ENCODE data around the gene XYLT2. TPM values are rescaled to one million over a fixed set of nuclear protein-coding genes. Genes with fewer than 3 reads are reported as not detected.

XYLT2 gene
- total and polyA plus RNA-seq, 2 of the 13 experiments (the other 11 are each of a cell fraction or from before 2014, with no cell fraction given) = 17.0 to 22.1 TPM

- no peak for TF ChIP-seq ZBTB40 (IDR thresholded peaks at IDR 0.05)
- TF ChIP-seq ZBTB40 (CRISPR knock-in tag; IDR thresholded peaks at IDR 0.05) = peak; percentile 30; the same call in 1 of the 2 replicates
- peak; percentile 32; the same call in 1 of the 2 replicates for TF ChIP-seq MYNN (CRISPR knock-in tag; IDR thresholded peaks at IDR 0.05; ENCODE audit: low read depth)
- TF ChIP-seq FOXM1 (CRISPR knock-in tag; IDR thresholded peaks at IDR 0.05) = no peak
- no peak for TF ChIP-seq ZFP62 (CRISPR knock-in tag; IDR thresholded peaks at IDR 0.05)
- TF ChIP-seq KDM6A (CRISPR knock-in tag; IDR thresholded peaks at IDR 0.05; ENCODE audit: low read depth) = no peak
- 0 out of 2 replicates have a peak, but pooled peaks have one; percentile 9 for TF ChIP-seq ZNF317 (CRISPR knock-in tag; IDR thresholded peaks at IDR 0.05)
- TF ChIP-seq NKX3-1 (CRISPR knock-in tag; IDR thresholded peaks at IDR 0.05) = no peak
- peak; percentile 13; the same call in 1 of the 2 replicates for TF ChIP-seq HOXA5 (CRISPR knock-in tag; IDR thresholded peaks at IDR 0.05)
- TF ChIP-seq TSC22D2 (CRISPR knock-in tag; IDR thresholded peaks at IDR 0.05; ENCODE audit: borderline replicate concordance) = no peak
- no peak for TF ChIP-seq NFRKB (IDR thresholded peaks at IDR 0.05)
- peak; percentile 54; the same call in 1 of the 2 replicates for TF ChIP-seq ZSCAN29 (CRISPR knock-in tag; conservative IDR thresholded peaks at IDR 0.05)
- TF ChIP-seq SETDB1 (CRISPR knock-in tag; IDR thresholded peaks at IDR 0.05; ENCODE audit: borderline replicate concordance) = no peak
- TF ChIP-seq ZNF674 (CRISPR knock-in tag; IDR thresholded peaks at IDR 0.05; ENCODE audit: low read depth) = peak; percentile 47; the same call in 1 of the 2 replicates
- TF ChIP-seq KDM5B (CRISPR knock-in tag; IDR thresholded peaks at IDR 0.05; ENCODE audit: borderline replicate concordance) = no peak
- TF ChIP-seq KAT7 (CRISPR knock-in tag; IDR thresholded peaks at IDR 0.05; ENCODE audit: borderline replicate concordance) = no peak
- no peak for TF ChIP-seq PLSCR1 (CRISPR knock-in tag; IDR thresholded peaks at IDR 0.05; ENCODE audit: borderline replicate concordance)
- TF ChIP-seq PAWR (CRISPR knock-in tag; IDR thresholded peaks at IDR 0.05; ENCODE audit: borderline replicate concordance) = no peak
- TF ChIP-seq ZNF570 (CRISPR knock-in tag; IDR thresholded peaks at IDR 0.05; ENCODE audit: borderline replicate concordance) = peak; percentile 45; the same call in 1 of the 2 replicates
Observed at GRCh38 chr17:50346313-50347116, 589 bp downstream of the XYLT2 start (continued).

All from HepG2 (cell line).